DOHH2 (cell line): ENCODE data around the gene CDC42.

Experiments
- H3F3A ChIP-seq: fragments of 200-600 bp; sonication (generic), shearing (Covaris generic); 2 replicates; pipeline ENCODE4 v1.6.0; 2016; ENCODE audit warnings: antibody characterized with exemption, mild to moderate bottlenecking; ENCODE audit not compliant: control insufficient read depth, insufficient read depth
- H3K27ac ChIP-seq: fragments of 200-600 bp; sonication (generic); 2 replicates; pipeline ENCODE4 v1.5.1; 2014; ENCODE audit warnings: low read depth, mild to moderate bottlenecking, low read length, moderate library complexity
- H3K27me3 ChIP-seq: fragments of 200-600 bp; sonication (generic); 2 replicates; pipeline ENCODE4 v1.6.1; 2014; ENCODE audit warnings: mild to moderate bottlenecking, low read length, mixed read lengths; ENCODE audit not compliant: control insufficient read depth
- H3K36me3 ChIP-seq: fragments of 200-600 bp; sonication (generic); 2 replicates; pipeline ENCODE4 v1.6.1; 2014; ENCODE audit warnings: mild to moderate bottlenecking, low read length, moderate library complexity, mixed read lengths; ENCODE audit not compliant: control insufficient read depth
- H3K4me1 ChIP-seq: fragments of 200-600 bp; sonication (generic); 2 replicates; pipeline ENCODE4 v1.6.1; 2014; ENCODE audit warnings: mild to moderate bottlenecking, low read length, mixed read lengths; ENCODE audit not compliant: control insufficient read depth
- H3K4me2 ChIP-seq: fragments of 200-600 bp; sonication (generic); 2 replicates; pipeline ENCODE4 v1.6.0; 2014; ENCODE audit warnings: mild to moderate bottlenecking, low read length, moderate library complexity
- H3K4me3 ChIP-seq: fragments of 200-600 bp; sonication (generic); 2 replicates; pipeline ENCODE4 v1.5.1; 2014; ENCODE audit warnings: mild to moderate bottlenecking, low read length, mixed read lengths
- H3K79me2 ChIP-seq: fragments of 200-600 bp; sonication (generic); 2 replicates; pipeline ENCODE4 v1.6.1; 2014; ENCODE audit warnings: mild to moderate bottlenecking, low read length, mixed read lengths; ENCODE audit not compliant: control insufficient read depth
- H3K9me2 ChIP-seq: fragments of 200-600 bp; sonication (generic); replicated peaks from 2 replicates; pipeline ENCODE4 v1.6.1; 2014; ENCODE audit warnings: mild to moderate bottlenecking, low read length, mixed read lengths; ENCODE audit not compliant: control insufficient read depth
- H3K9me3 ChIP-seq: fragments of 200-600 bp; sonication (generic); 2 replicates; pipeline ENCODE4 v1.6.1; 2014; ENCODE audit warnings: antibody characterized with exemption, low read length, mixed read lengths; ENCODE audit not compliant: control insufficient read depth, insufficient read depth
- H4K20me1 ChIP-seq: fragments of 200-600 bp; sonication (generic); 2 replicates; pipeline ENCODE4 v1.6.0; 2014; ENCODE audit warnings: low read depth, mild to moderate bottlenecking, antibody characterized with exemption, low read length, moderate library complexity; ENCODE audit not compliant: control insufficient read depth, insufficient read depth
- CTCF ChIP-seq: fragments of 200-600 bp; sonication (generic); IDR thresholded peaks from one replicate; pipeline ENCODE4 v1.5.1; 2014; ENCODE audit warnings: antibody characterized with exemption, mild to moderate bottlenecking, low read depth, low read length; ENCODE audit not compliant: poor library complexity, severe bottlenecking
- EZH2phosphoT487 ChIP-seq: fragments of 200-600 bp; sonication (generic); IDR thresholded peaks from 2 replicates; pipeline ENCODE4 v1.6.1; 2017; ENCODE audit warnings: borderline replicate concordance, mild to moderate bottlenecking, antibody characterized with exemption, low read length, moderate library complexity, mixed read lengths

The CDC42 gene

GRCh38 chr1:22043198-22043769 lies 9.2 kb upstream of the CDC42 start:
- Histone ChIP-seq H3K9me2 (no peaks in the 10 kb centered on the region), H4K20me1 (no peaks in the 10 kb centered on the region), H3K4me1 (peaks cover 47% of the 10 kb centered on the region), H3K27me3 (no peaks in the 10 kb centered on the region), H3F3A (0 out of 2 replicates have a peak, but pooled peaks cover 4% of the 10 kb centered on the region), H3K9me3 (no peaks in the 10 kb centered on the region), H3K4me3 (peak overlapping the region; percentile 1), H3K79me2 (no peaks in the 10 kb centered on the region), H3K27ac (peak overlapping the region; percentile 46), H3K4me2 (peak overlapping the region; percentile 40), H3K36me3 (no peaks in the 10 kb centered on the region)
- no peak for TF ChIP-seq CTCF
- TF ChIP-seq EZH2phosphoT487 = no peak

GRCh38 chr1:22044690-22045420 lies 7.7 kb upstream of the CDC42 start:
- H3K27ac ChIP-seq = no peak overlapping the region
- H3K79me2 ChIP-seq = no peaks in the 10 kb centered on the region
- TF ChIP-seq CTCF = no peak
- TF ChIP-seq EZH2phosphoT487 = no peak
- no peaks in the 10 kb centered on the region for H4K20me1 ChIP-seq
- H3K36me3 ChIP-seq = no peaks in the 10 kb centered on the region
- peaks cover 41% of the 10 kb centered on the region for H3K4me1 ChIP-seq
- 0 out of 2 replicates have a peak, but pooled peaks cover 4% of the 10 kb centered on the region for H3F3A ChIP-seq
- H3K9me3 ChIP-seq = no peaks in the 10 kb centered on the region
- no peaks in the 10 kb centered on the region for H3K27me3 ChIP-seq
- no peak overlapping the region for H3K4me3 ChIP-seq
- no peak overlapping the region for H3K4me2 ChIP-seq
- H3K9me2 ChIP-seq = no peaks in the 10 kb centered on the region

GRCh38 chr1:22045604-22046228 lies 6.8 kb upstream of the CDC42 start:
- Histone ChIP-seq H3K36me3 (no peaks in the 10 kb centered on the region), H4K20me1 (no peaks in the 10 kb centered on the region), H3K9me2 (no peaks in the 10 kb centered on the region), H3K4me1 (peaks cover 32% of the 10 kb centered on the region), H3K27ac (no peak overlapping the region), H3K4me2 (no peak overlapping the region), H3K79me2 (no peaks in the 10 kb centered on the region), H3K27me3 (no peaks in the 10 kb centered on the region), H3F3A (no peaks in the 10 kb centered on the region), H3K9me3 (no peaks in the 10 kb centered on the region), H3K4me3 (no peak overlapping the region)
- TF ChIP-seq CTCF (no peak), EZH2phosphoT487 (no peak)
